Spleen (tissue), 7 donors: ENCODE results near the gene COLGALT1.
"Not testable (repeated sequence)": the region's sequence is repeated elsewhere in the genome, so short reads cannot be mapped to it uniquely, and the experiment has no call there.

Source experiments
- CTCF ChIP-seq, 11 experiments: fragments of 200-600 bp in 7 of 11; fragments of 450-650 bp in 4 of 11; sonication (generic) in 4 of 11; IDR thresholded peaks in 8 of 11; conservative IDR thresholded peaks in 3 of 11; 1 replicate in 7 of 11; 2 replicates in 4 of 11; pipeline versions ENCODE4 v1.4.0 to v1.8.0; 2016 to 2021; ENCODE audit warnings: antibody characterized with exemption in 11 of 11, inconsistent platforms in 4 of 11, mild to moderate bottlenecking in 1 of 11
- POLR2A ChIP-seq, 3 donors: fragments of 450-650 bp; IDR thresholded peaks; one replicate each; pipeline ENCODE4 v1.5.1; 2017; ENCODE audit warnings: antibody characterized with exemption in 3 of 3, mild to moderate bottlenecking in 1 of 3
- POLR2AphosphoS5 ChIP-seq, 3 donors: sonication (generic); formaldehyde crosslinking; IDR thresholded peaks; one replicate each; pipeline ENCODE4 v1.5.1; 2017; ENCODE audit warnings: antibody characterized with exemption in 3 of 3
- donor health status: DM: no; HTN: no; CAD: no; lungs with moderate emphysema.
- donor health status: DM: no; HTN: no; CAD: no.
- donor health status: DM: no; HTN: no; CAD: no.

- TF ChIP-seq CTCF (IDR thresholded peaks at IDR 0.05 in 8 of 11, conservative IDR thresholded peaks at IDR 0.05 in 3 of 11); POLR2A (IDR thresholded peaks at IDR 0.05); POLR2AphosphoS5 (IDR thresholded peaks at IDR 0.05): not testable (repeated sequence)
These were observed 14.8 kb downstream of the COLGALT1 start for GRCh38 chr19:17570291-17570690.
